GM23338 (cell line): ENCODE measurements around the gene SYMPK.

Source experiments
- CREB1 ChIP-seq: fragments of 250-450 bp; sonication (Bioruptor Pico); IDR thresholded peaks from 2 replicates; pipeline ENCODE4 v1.5.0; 2020; ENCODE audit warnings: low read depth, mild to moderate bottlenecking, moderate library complexity
- CTCF ChIP-seq, 2 experiments: fragments of 200-600 bp in 1 of 2; sonication (generic) in 1 of 2; conservative IDR thresholded peaks; 2 replicates each; pipeline versions ENCODE4 v1.5.1 to v1.6.1; 2016 to 2017; ENCODE audit warnings: antibody characterized with exemption in 2 of 2, low read depth in 2 of 2, mild to moderate bottlenecking in 2 of 2, moderate library complexity in 1 of 2
- ETS1 ChIP-seq: IDR thresholded peaks from 2 replicates; pipeline ENCODE4 v1.6.1; 2016; ENCODE audit warnings: antibody characterized with exemption
- EZH2 ChIP-seq: fragments of 200-600 bp; sonication (generic); IDR thresholded peaks from one replicate; pipeline ENCODE4 v1.8.0; 2017; ENCODE audit warnings: antibody characterized with exemption, mild to moderate bottlenecking, low read depth; ENCODE audit not compliant: unreplicated experiment
- EZH2phosphoT487 ChIP-seq: fragments of 200-600 bp; sonication (generic); IDR thresholded peaks from one replicate; pipeline ENCODE4 v1.8.1; 2018; ENCODE audit warnings: antibody characterized with exemption; ENCODE audit not compliant: unreplicated experiment
- JUNB ChIP-seq: IDR thresholded peaks from one replicate; pipeline ENCODE4 v1.6.1; 2016; ENCODE audit warnings: antibody characterized with exemption; ENCODE audit not compliant: unreplicated experiment
- NANOG ChIP-seq: IDR thresholded peaks from 2 replicates; pipeline ENCODE4 v1.6.1; 2016; ENCODE audit warnings: antibody characterized with exemption, borderline replicate concordance
- POLR2AphosphoS5 ChIP-seq: IDR thresholded peaks from 2 replicates; pipeline ENCODE4 v1.6.1; 2016; ENCODE audit warnings: antibody characterized with exemption, low read depth
- REST ChIP-seq: IDR thresholded peaks from one replicate; pipeline ENCODE4 v1.6.1; 2018; ENCODE audit warnings: antibody characterized with exemption; ENCODE audit not compliant: unreplicated experiment
- ZNF331 ChIP-seq: fragments of 250-450 bp; sonication (Bioruptor Pico); IDR thresholded peaks from 2 replicates; pipeline ENCODE4 v1.5.0; 2020; ENCODE audit warnings: low read depth, mild to moderate bottlenecking, moderate library complexity

- TF ChIP-seq CTCF (conservative IDR thresholded peaks at IDR 0.05; ENCODE audit: low read depth in 2 of 2) = no peak
- TF ChIP-seq ZNF331 (CRISPR knock-in tag) = no peak
- no peak for TF ChIP-seq POLR2AphosphoS5
- no peak for TF ChIP-seq EZH2
- no peak for TF ChIP-seq EZH2phosphoT487
- no peak for TF ChIP-seq CREB1 (CRISPR knock-in tag)
- no peak for TF ChIP-seq REST
- TF ChIP-seq ETS1 = no peak
- TF ChIP-seq JUNB = no peak
- TF ChIP-seq NANOG = no peak
Observed at GRCh38 chr19:45852145-45852750, 10.7 kb downstream of the SYMPK start.
